Epidermal melanocyte (primary cell): ENCODE results near the gene VWA3A.
A peak's percentile ranks its signal among the peaks of the same experiment; 100 is the strongest.
"Not testable (repeated sequence)": the region's sequence is repeated elsewhere in the genome, so short reads cannot be mapped to it uniquely, and the experiment has no call there.

Experiments used
- DNase-seq: peaks from one replicate; pipeline ENCODE4 v3.0.0; 2011; ENCODE audit warnings: low spot score; ENCODE audit not compliant: insufficient read length

Gene VWA3A

GRCh38 chr16:22081050-22081449, 11.3 kb upstream of the VWA3A start:
- DNase-seq, result no peak

GRCh38 chr16:22086440-22086839, 5.9 kb upstream of the VWA3A start:
- no peak for DNase-seq

GRCh38 chr16:22088642-22089041, 3.7 kb upstream of the VWA3A start:
- DNase-seq, result no peak

GRCh38 chr16:22089910-22090309, 2.4 kb upstream of the VWA3A start:
- no peak for DNase-seq

GRCh38 chr16:22091721-22092120, 620 bp upstream of the VWA3A start:
- DNase-seq, result no peak

GRCh38 chr16:22093331-22093730, 990 bp downstream of the VWA3A start:
- no peak for DNase-seq

DNA sequence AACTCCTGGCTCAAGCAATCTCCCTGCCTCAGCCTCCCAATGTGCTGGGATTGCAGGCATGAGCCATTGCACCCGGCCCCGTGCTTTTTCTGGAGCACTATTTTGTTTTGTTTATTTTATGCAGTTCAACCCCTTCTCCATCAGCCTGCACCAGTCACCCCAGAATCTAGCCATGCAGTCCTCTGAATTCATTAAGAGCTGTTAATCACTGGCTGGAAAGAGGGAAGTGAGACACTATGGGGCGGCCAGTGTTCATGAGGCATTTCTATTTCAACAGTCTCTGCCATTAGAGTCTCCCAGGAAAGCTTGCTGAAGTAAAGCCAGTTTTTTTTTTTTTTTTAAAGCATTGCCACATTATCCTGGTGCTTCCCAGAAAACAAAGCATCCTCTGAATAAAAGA, 1.7 kb downstream of the VWA3A start:
- no peak for DNase-seq

DNA sequence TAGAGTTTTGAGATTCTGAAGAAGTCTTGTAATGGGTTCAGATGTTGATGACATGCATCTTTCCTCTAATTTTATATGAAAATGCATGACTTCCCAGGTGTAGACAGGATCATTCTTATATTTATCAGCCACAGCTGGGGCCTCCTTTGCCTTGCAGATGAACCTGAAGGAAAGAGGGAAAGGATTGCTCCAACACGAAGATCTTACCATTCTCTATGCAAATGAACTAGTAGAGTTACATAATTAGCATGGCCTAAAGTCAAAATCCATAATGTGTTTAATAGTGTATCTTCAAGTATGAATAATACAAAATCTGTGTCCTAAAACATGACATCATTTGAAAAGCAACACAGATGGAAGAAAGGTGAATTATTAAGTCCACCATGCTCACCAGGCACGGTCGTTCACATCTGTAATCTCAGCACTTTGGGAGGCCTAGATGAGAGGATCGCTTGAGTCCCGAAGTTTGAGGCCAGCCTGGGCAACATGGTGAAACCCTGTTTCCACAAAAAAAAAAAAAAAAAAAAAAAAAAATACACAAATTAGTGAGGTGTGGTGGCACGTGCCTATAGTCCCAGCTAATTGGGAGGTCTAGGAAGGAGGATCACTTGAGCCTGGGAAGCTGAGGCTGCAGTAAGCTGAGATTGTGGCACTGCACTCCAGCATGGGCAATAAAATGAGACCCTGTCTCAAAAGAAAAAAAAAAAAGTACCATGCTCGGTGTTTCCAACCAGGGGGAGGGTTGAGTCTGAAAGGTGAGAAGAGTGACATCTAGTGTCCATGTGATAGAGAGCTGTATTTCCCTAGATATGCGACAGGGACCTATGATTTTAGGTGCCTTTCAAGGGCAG, 6.3 kb downstream of the VWA3A start:
- peak; percentile 60 for DNase-seq

GRCh38 chr16:22099256-22099975, 7.1 kb downstream of the VWA3A start:
- no peak for DNase-seq

DNA sequence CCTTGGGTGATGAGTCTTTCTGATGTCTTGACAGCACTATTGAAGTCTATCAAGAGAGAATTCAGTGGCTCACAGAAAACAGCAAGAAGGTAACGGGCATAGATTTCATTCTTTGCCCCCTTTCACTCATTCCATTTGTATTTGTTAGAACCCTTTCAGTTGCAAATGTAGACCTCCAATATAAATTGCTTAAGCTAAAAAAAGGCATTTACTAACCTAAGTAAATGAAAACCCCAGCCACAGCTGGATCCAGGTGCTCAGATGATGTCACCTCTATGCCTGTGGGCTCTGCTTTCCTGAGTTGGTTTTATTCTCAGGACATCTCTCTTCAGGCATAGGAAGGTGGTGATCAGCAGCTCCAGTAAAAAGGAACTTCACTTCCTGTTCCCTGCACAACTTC, 11.1 kb downstream of the VWA3A start:
- no peak for DNase-seq

- DNase-seq, result no peak
Observed at GRCh38 chr16:22109258-22109898, 17.0 kb downstream of the VWA3A start.

- not testable (repeated sequence) for DNase-seq
Observed at GRCh38 chr16:22111629-22112028, 19.3 kb downstream of the VWA3A start.

- no peak for DNase-seq
Observed at GRCh38 chr16:22116095-22116700, 23.9 kb downstream of the VWA3A start.

DNA sequence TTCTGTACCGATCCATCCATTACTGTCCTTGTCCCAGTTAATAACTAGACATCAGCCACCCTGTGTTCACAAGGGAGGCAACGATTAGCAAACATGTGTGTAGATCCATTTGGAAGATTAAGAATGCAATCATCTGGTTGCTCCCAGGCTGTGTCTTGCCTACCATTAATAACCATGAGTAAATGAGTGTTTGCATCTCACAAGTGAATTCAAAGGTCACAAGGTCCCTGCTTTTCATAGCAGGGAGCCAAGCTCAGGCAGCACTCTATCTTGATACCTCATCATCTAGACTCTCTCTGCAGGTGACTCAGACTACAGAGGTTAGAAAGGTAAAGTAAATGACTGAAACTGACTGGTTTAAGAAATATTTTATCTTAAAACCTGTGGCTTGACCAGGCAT, 25.3 kb downstream of the VWA3A start:
- no peak for DNase-seq

DNA sequence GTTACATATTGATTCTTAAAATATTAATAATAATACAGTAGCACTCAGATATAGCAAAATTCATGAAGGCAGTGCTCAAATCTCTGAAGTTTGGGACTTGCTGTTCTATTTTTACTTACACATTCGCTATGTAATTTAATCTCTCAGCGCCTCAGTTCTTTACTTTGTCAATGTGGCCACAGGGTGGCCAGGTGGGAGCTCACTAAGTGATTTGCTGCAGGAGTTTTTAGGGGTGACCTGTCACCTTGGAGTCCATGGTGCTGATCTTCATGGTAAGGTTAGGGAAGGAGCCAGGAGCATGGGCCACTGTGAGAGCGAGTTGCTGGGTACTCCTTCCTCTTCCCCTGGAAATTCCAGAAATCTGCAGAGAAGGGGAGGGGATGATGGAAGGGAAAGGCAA, 28.1 kb downstream of the VWA3A start:
- DNase-seq, result no peak

DNA sequence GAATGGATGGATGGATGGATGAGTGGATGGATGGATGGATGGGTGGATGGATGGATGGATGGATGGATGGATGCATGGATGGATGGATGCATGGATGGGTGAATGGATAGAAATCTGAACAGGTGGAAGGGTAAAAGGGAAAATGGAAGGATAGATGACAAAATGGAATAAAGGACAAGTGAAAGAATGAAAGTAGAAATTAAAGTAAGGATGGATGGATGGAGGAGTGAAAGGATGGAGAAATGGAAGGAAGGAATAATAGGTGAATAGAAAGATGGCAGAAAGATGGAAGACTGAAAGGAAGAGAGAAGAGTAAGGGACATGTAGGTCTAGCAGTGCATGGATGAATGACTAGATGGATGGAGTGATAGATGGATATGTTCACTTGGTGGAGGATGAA, 29.9 kb downstream of the VWA3A start:
- no peak for DNase-seq

DNA sequence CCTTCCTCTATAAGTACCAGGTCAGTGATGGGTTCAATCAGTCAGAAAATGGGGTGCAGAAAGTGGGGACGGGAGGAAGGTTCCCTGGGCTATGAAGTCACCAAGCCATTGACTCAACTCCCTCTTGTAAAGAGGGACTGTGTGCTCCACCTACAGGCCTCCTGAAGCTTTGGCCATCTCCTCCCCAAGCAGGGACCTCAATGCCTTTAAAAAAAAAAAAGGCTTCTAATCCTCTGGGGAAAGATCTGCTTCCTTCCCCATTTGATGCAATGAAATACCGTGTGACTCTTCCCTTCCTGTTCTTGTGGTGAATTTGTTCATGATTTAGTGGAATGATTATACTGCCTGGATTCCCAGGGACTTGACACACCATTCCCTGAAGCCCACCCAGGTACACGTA, 30.8 kb downstream of the VWA3A start:
- no peak for DNase-seq

DNA sequence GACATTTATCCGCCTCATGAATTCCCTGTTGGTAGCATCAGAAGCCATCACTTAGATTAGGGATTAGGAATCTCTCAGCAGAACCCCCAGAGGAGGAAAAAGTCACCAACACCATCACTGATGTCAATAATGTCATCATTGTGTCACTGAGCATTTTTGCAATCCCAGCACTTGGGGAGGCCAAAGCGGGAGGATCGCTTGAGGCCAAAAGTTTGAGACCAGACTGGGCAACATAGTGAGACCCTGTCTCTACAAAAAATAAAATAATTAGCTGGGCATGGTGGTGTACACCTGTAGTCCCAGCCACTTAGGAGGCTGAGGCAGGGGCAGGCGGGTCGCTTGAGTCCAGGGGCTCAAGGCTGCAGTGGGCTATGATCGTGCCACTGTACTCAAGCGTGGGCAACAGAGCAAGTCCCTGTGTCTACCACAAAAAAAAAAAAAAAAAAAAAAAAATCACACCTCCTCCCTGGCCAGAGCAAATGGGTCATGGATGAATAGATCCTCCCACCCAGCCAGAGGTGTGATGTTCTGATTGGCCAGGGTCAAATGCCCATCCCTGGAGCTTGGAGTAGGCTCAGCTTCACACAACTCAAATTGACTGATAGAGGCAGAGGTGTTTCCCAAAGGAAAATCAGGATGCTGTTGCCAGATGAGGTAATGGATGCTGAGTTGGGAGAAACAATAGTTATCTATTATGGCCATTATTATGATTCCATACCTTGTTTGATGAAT, 31.6 kb downstream of the VWA3A start:
- no peak for DNase-seq

GRCh38 chr16:22124583-22125284, 32.4 kb downstream of the VWA3A start:
- no peak for DNase-seq

DNA sequence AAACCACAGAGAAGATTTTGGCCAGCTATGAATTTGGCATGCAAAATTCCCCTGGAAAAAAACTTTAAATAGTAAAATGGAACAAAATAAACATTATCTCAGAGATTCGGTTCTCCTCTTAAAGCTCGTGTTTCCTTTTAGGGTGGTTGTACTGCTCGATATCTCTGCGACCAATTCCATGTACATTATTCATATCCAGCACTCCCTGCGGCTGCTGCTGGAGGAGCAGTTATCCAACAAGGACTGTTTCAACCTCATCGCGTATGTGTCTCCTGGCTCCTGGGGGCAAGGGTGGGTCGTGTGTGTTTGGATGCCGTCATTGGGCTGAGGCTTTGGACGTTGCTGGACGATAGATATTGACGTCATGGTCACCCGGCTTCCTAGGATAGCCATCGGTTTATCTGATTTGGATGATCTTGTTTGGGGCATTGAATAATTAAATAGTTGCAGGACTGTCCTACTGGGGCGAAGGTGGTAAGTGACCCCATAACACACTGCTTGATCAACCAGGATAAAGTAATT, 33.8 kb downstream of the VWA3A start:
- DNase-seq, result no peak
